Upper lobe of left lung (tissue), 6 donors: Measurements from ENCODE around the gene TRPM2. TPM values are rescaled to one million over a fixed set of nuclear protein-coding genes. Genes with fewer than 3 reads are reported as not detected.

Experiments used
- ATAC-seq, 2 donors: fragments of 200-7000 bp; cut with Tn5 transposase; one replicate each; pipeline ENCODE4 v1.9.1; 2022; ENCODE audit warnings: mild to moderate bottlenecking in 2 of 2, moderate library complexity in 2 of 2; ENCODE audit not compliant: low FRiP score in 2 of 2
- DNase-seq, 2 donors: peaks; one replicate each; pipeline ENCODE4 v3.0.0-alpha.2; 2019 to 2020
- H3K27ac ChIP-seq, 4 donors: fragments of 200-600 bp; sonication (generic); one replicate each; pipeline ENCODE4 v1.5.1; 2016 to 2019
- H3K27me3 ChIP-seq, 4 donors: fragments of 200-600 bp; sonication (generic); one replicate each; pipeline ENCODE4 v1.5.1; 2017 to 2019
- H3K36me3 ChIP-seq, 4 donors: fragments of 200-600 bp; sonication (generic); one replicate each; pipeline ENCODE4 v1.5.1; 2016 to 2019
- H3K4me1 ChIP-seq, 4 donors: fragments of 200-600 bp; sonication (generic); one replicate each; pipeline ENCODE4 v1.5.1; 2018 to 2019
- H3K4me3 ChIP-seq, 4 donors: fragments of 200-600 bp; sonication (generic); one replicate each; pipeline ENCODE4 v1.5.1; 2017 to 2019; ENCODE audit warnings: mild to moderate bottlenecking in 2 of 4, moderate library complexity in 1 of 4
- H3K9me3 ChIP-seq, 4 donors: fragments of 200-600 bp; sonication (generic); one replicate each; pipeline ENCODE4 v1.5.1; 2018 to 2019
- CTCF ChIP-seq, 6 experiments: fragments of 450-650 bp in 4 of 6; fragments of 200-600 bp in 2 of 6; sonication (generic) in 2 of 6; IDR thresholded peaks; one replicate each; pipeline ENCODE4 v1.5.1; 2016 to 2019; ENCODE audit warnings: antibody characterized with exemption in 6 of 6
- EP300 ChIP-seq, 4 donors: sonication (generic); formaldehyde crosslinking; IDR thresholded peaks; one replicate each; pipeline ENCODE4 v1.5.1; 2017; ENCODE audit warnings: antibody characterized with exemption in 4 of 4, control low read depth in 2 of 4
- POLR2A ChIP-seq, 4 donors: fragments of 450-650 bp; IDR thresholded peaks; one replicate each; pipeline ENCODE4 v1.5.1; 2016 to 2017; ENCODE audit warnings: antibody characterized with exemption in 4 of 4, mild to moderate bottlenecking in 2 of 4
- POLR2AphosphoS5 ChIP-seq, 2 donors: sonication (generic); formaldehyde crosslinking; IDR thresholded peaks; one replicate each; pipeline ENCODE4 v1.5.1; 2017; ENCODE audit warnings: antibody characterized with exemption in 2 of 2
- WGBS, 2 donors: methylation state at CpG; one replicate each; pipeline ENCODE4 v1.1.5; 2017 to 2018; 5-methylcytosine and 5-hydroxymethylcytosine counted together
- total RNA-seq, 6 donors: library from RNA; depleted of rRNA in 4 of 6; stranded (reverse); fragments of >200 nt in 4 of 6; gene quantifications; one replicate each; pipeline versions ENCODE4 v1.1.0 to v1.2.1, GENCODE V29; 2016 to 2021
- donor health status: DM: no; HTN: no; CAD: no; lungs with moderate emphysema.
- donor health status: DM: no; HTN: yes; CAD: no; lungs with severe emphysema.

Gene TRPM2
- total RNA-seq, 6 donors from 2014 or later, result 2.2 to 37.7 (median 12.7) TPM

- DNase-seq, result peak in 1 of 2 donors; percentile 42
- no peak for ATAC-seq
- H3K9me3 ChIP-seq, result no peaks in the 10 kb centered on the region
- 65 to 82% methylated on average over 8 to 19 of the region's 19 CpGs for WGBS, 2 donors
- no peaks in the 10 kb centered on the region for H3K36me3 ChIP-seq
- no peak overlapping the region for H3K4me3 ChIP-seq
- no peak for TF ChIP-seq POLR2AphosphoS5 (IDR thresholded peaks at IDR 0.05)
- H3K4me1 ChIP-seq, result peaks cover 0 to 8% (median 0%) of the 10 kb centered on the region in 4 donors
- H3K27me3 ChIP-seq, result no peaks in the 10 kb centered on the region
- no peak overlapping the region for H3K27ac ChIP-seq
Observed at GRCh38 chr21:44442266-44443125, 89.1 kb downstream of the TRPM2 start.

GRCh38 chr21:44443291-44443890 is 90.0 kb downstream of the TRPM2 start:
- no peak for TF ChIP-seq POLR2A (IDR thresholded peaks at IDR 0.05)
- TF ChIP-seq EP300 (IDR thresholded peaks at IDR 0.05), result no peak
- TF ChIP-seq CTCF (IDR thresholded peaks at IDR 0.05), result no peak
- no peak for TF ChIP-seq POLR2AphosphoS5 (IDR thresholded peaks at IDR 0.05)
- H3K36me3 ChIP-seq, result no peaks in the 10 kb centered on the region
- WGBS, 2 donors, result 86% methylated on average over 13 of the region's 17 CpGs; no CpG with 5 or more reads in 1 of the 2 donors
- H3K9me3 ChIP-seq, result no peaks in the 10 kb centered on the region
- DNase-seq (peak in 1 of 2 donors; percentile 34), ATAC-seq (no peak)
- no peak overlapping the region for H3K4me3 ChIP-seq
- H3K4me1 ChIP-seq, result peaks cover 0 to 7% (median 0%) of the 10 kb centered on the region in 4 donors
- no peak overlapping the region for H3K27ac ChIP-seq
- H3K27me3 ChIP-seq, result no peaks in the 10 kb centered on the region

- no peak for ATAC-seq
- 85 to 89% methylated on average over 6 to 12 of the region's 12 CpGs for whole genome bisulfite sequencing, 2 donors
- no peaks in the 10 kb centered on the region for H3K36me3 ChIP-seq
- peaks cover 0 to 2% (median 0%) of the 10 kb centered on the region in 4 donors for H3K4me1 ChIP-seq
- TF ChIP-seq EP300 (IDR thresholded peaks at IDR 0.05), result no peak
- no peak for TF ChIP-seq POLR2AphosphoS5 (IDR thresholded peaks at IDR 0.05)
- no peak for TF ChIP-seq CTCF (IDR thresholded peaks at IDR 0.05)
- no peak for TF ChIP-seq POLR2A (IDR thresholded peaks at IDR 0.05)
- DNase-seq, result peak in 1 of 2 donors; percentile 49
- H3K27ac ChIP-seq, result no peak overlapping the region
- no peaks in the 10 kb centered on the region for H3K9me3 ChIP-seq
- no peaks in the 10 kb centered on the region for H3K27me3 ChIP-seq
- H3K4me3 ChIP-seq, result no peak overlapping the region
Observed at GRCh38 chr21:44443891-44444285, 90.5 kb downstream of the TRPM2 start.

GRCh38 chr21:44444286-44444931 is 91.0 kb downstream of the TRPM2 start:
- Histone ChIP-seq H3K27me3 (no peaks in the 10 kb centered on the region), H3K27ac (no peak overlapping the region), H3K4me1 (no peaks in the 10 kb centered on the region), H3K9me3 (no peaks in the 10 kb centered on the region), H3K36me3 (no peaks in the 10 kb centered on the region), H3K4me3 (no peak overlapping the region)
- 79 to 85% methylated on average over 21 of the region's 21 CpGs for WGBS, 2 donors
- no peak for TF ChIP-seq POLR2AphosphoS5 (IDR thresholded peaks at IDR 0.05)
- TF ChIP-seq CTCF (IDR thresholded peaks at IDR 0.05), result no peak
- no peak for TF ChIP-seq EP300 (IDR thresholded peaks at IDR 0.05)
- no peak for TF ChIP-seq POLR2A (IDR thresholded peaks at IDR 0.05)
- DNase-seq (peak in 1 of 2 donors; percentile 59), ATAC-seq (no peak)

GRCh38 chr21:44445145-44445812 is 91.9 kb downstream of the TRPM2 start:
- TF ChIP-seq EP300 (IDR thresholded peaks at IDR 0.05), result no peak
- no peak for TF ChIP-seq POLR2A (IDR thresholded peaks at IDR 0.05)
- TF ChIP-seq CTCF (IDR thresholded peaks at IDR 0.05), result no peak
- no peak for TF ChIP-seq POLR2AphosphoS5 (IDR thresholded peaks at IDR 0.05)
- no peak for DNase-seq
- no peak overlapping the region for H3K27ac ChIP-seq
- no peaks in the 10 kb centered on the region for H3K4me1 ChIP-seq
- WGBS, 2 donors, result 69 to 81% methylated on average over 19 of the region's 19 CpGs
- H3K4me3 ChIP-seq, result no peak overlapping the region
- no peak for ATAC-seq
- H3K9me3 ChIP-seq, result no peaks in the 10 kb centered on the region
- H3K27me3 ChIP-seq, result no peaks in the 10 kb centered on the region
- no peaks in the 10 kb centered on the region for H3K36me3 ChIP-seq
